ENCODE data around the gene ADAMTSL1.
A peak's percentile ranks its signal among the peaks of the same experiment; 100 is the strongest.

The ADAMTSL1 gene

DNA sequence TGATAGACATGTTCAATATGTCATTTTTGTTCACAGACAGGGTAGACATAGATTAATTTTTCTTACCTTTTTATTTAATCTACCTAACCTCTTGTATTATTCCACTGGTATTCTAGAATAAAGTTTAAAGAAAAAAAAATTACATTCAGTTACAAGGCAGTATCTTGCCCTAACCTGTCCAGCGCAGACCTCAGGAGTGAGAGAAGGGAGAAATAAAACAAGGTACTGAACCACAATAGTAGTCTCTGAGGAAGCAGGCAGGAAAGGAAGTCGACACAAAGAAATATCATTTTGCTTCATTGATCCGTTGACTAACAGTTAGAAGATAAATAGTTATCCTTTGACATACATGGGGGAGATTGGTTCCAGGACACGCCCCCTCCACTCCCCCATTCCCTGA, 12.5 kb upstream of the ADAMTSL1 start:
- POLR2A ChIA-PET, result no interaction called here
- TF ChIP-seq KLF16 (tag by site-specific recombination; IDR thresholded peaks at IDR 0.05) (no peak), ZSCAN16 (tag by site-specific recombination; IDR thresholded peaks at IDR 0.05) (no peak), KLF10 (tag by site-specific recombination; IDR thresholded peaks at IDR 0.05) (0 out of 2 replicates have a peak, but pooled peaks have one; percentile 26)
- TF ChIP-seq, protein P1, sequence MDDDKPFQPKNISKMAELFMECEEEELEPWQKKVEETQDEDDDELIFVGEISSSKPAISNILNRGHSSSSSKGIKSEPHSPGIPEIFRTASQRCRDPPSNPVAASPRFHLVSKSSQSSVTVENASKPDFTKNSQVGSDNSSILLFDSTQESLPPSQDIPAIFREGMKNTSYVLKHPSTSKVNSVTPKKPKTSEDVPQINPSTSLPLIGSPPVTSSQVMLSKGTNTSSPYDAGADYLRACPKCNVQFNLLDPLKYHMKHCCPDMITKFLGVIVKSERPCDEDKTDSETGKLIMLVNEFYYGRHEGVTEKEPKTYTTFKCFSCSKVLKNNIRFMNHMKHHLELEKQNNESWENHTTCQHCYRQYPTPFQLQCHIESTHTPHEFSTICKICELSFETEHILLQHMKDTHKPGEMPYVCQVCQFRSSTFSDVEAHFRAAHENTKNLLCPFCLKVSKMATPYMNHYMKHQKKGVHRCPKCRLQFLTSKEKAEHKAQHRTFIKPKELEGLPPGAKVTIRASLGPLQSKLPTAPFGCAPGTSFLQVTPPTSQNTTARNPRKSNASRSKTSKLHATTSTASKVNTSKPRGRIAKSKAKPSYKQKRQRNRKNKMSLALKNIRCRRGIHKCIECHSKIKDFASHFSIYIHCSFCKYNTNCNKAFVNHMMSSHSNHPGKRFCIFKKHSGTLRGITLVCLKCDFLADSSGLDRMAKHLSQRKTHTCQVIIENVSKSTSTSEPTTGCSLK (tag by site-specific recombination; IDR thresholded peaks at IDR 0.05), result no peak
- H3K4me1 ChIP-seq (ENCODE audit: control insufficient read depth, insufficient read depth, low read length), result 0 out of 2 replicates have a peak, but pooled peaks cover 2% of the 10 kb centered on the region
- no peak overlapping the region for H3K4me3 ChIP-seq (ENCODE audit: low read depth, low read length)
- H3K9me3 ChIP-seq (ENCODE audit: control insufficient read depth, insufficient read depth, low read depth, low read length), result no peaks in the 10 kb centered on the region
- no peaks in the 10 kb centered on the region for H3K36me3 ChIP-seq (ENCODE audit: control insufficient read depth in 2 of 2, insufficient read depth in 1 of 2, low read length in 2 of 2)
- H3K27ac ChIP-seq (ENCODE audit: extremely low read depth, low read depth, low read length), result no peak overlapping the region
- CTCF ChIA-PET, result no interaction called here

DNA sequence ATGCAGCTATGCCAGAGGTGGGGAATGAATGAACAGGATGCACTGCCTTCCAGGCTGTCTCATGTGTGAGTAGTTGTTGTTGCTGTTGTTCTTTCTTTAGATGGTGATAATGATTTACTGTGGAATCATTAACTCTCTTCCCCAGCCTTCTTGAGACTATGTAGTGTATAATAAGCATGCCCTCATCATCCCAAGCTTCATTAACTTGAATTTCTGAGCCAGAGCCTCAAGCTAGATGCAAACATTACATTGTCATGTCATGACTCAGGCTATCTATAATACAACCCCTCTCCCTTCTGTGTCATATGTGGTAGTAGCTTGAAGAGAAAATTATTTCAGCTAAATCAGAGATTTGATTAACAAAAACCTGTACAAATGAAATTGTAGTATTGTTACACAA, 10.0 kb upstream of the ADAMTSL1 start:
- ChIA-PET CTCF (interaction anchor here (0.6 to 2.3 kb wide), 2 partner anchors 21 to 242 kb away, joined by 3 to 15 read pairs; no protein-coding TSS in a partner anchor), POLR2A (no interaction called here)
- 0 out of 2 replicates have a peak, but pooled peaks cover 2% of the 10 kb centered on the region for H3K4me1 ChIP-seq (ENCODE audit: control insufficient read depth, insufficient read depth, low read length)
- no peak for TF ChIP-seq ZNF791 (tag by site-specific recombination; IDR thresholded peaks at IDR 0.05)
- no peak for TF ChIP-seq ZNF157 (tag by site-specific recombination; IDR thresholded peaks at IDR 0.05)
- TF ChIP-seq, protein P2, sequence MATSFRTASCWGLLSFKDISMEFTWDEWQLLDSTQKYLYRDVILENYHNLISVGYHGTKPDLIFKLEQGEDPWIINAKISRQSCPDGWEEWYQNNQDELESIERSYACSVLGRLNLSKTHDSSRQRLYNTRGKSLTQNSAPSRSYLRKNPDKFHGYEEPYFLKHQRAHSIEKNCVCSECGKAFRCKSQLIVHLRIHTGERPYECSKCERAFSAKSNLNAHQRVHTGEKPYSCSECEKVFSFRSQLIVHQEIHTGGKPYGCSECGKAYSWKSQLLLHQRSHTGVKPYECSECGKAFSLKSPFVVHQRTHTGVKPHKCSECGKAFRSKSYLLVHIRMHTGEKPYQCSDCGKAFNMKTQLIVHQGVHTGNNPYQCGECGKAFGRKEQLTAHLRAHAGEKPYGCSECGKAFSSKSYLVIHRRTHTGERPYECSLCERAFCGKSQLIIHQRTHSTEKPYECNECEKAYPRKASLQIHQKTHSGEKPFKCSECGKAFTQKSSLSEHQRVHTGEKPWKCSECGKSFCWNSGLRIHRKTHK (tag by site-specific recombination; IDR thresholded peaks at IDR 0.05), result no peak
- no peak for TF ChIP-seq ZNF112 (tag by site-specific recombination; IDR thresholded peaks at IDR 0.05)
- TF ChIP-seq ZNF2 (tag by site-specific recombination; IDR thresholded peaks at IDR 0.05), result no peak
- no peak for TF ChIP-seq ZNF473 (tag by site-specific recombination; IDR thresholded peaks at IDR 0.05)
- no peaks in the 10 kb centered on the region for H3K36me3 ChIP-seq (ENCODE audit: control insufficient read depth in 2 of 2, insufficient read depth in 1 of 2, low read length in 2 of 2)
- no peaks in the 10 kb centered on the region for H3K9me3 ChIP-seq (ENCODE audit: control insufficient read depth, insufficient read depth, low read depth, low read length)
- no peak overlapping the region for H3K27ac ChIP-seq (ENCODE audit: extremely low read depth, low read depth, low read length)
- H3K4me3 ChIP-seq (ENCODE audit: low read depth, low read length), result no peak overlapping the region

DNA sequence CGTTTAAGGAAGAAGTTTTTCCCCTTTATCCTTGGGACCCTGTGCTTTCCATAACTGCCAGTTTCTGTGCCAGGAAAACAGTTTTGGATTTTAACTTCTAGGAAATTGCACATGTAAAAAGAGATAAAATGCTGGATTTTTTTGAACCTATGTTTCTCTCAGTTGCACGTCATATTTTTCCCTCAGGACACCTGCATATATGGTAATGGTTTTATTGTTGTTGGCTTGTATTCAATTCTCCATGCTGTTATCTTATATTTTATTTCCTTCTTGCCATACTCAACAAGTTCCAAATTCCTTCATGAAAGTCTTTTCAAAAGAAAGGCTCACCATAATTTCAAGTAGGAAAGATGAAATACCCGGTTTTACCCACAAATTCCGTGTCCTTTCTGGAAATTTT, 7.9 kb upstream of the ADAMTSL1 start:
- no peak overlapping the region for H3K27ac ChIP-seq (ENCODE audit: extremely low read depth, low read depth, low read length)
- H3K4me3 ChIP-seq (ENCODE audit: low read depth, low read length), result no peak overlapping the region
- no peak for TF ChIP-seq WT1 (tag by site-specific recombination; IDR thresholded peaks at IDR 0.05)
- no peak for TF ChIP-seq ZNF660 (tag by site-specific recombination; IDR thresholded peaks at IDR 0.05)
- TF ChIP-seq, protein P3, sequence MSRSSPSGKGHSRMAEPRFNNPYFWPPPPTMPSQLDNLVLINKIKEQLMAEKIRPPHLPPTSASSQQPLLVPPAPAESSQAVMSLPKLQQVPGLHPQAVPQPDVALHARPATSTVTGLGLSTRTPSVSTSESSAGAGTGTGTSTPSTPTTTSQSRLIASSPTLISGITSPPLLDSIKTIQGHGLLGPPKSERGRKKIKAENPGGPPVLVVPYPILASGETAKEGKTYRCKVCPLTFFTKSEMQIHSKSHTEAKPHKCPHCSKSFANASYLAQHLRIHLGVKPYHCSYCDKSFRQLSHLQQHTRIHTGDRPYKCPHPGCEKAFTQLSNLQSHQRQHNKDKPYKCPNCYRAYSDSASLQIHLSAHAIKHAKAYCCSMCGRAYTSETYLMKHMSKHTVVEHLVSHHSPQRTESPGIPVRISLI (tag by site-specific recombination; IDR thresholded peaks at IDR 0.05), result no peak
- no peak for TF ChIP-seq ZNF169 (tag by site-specific recombination; IDR thresholded peaks at IDR 0.05)
- TF ChIP-seq ZFP69B (tag by site-specific recombination; IDR thresholded peaks at IDR 0.05), result no peak
- TF ChIP-seq, protein P4, sequence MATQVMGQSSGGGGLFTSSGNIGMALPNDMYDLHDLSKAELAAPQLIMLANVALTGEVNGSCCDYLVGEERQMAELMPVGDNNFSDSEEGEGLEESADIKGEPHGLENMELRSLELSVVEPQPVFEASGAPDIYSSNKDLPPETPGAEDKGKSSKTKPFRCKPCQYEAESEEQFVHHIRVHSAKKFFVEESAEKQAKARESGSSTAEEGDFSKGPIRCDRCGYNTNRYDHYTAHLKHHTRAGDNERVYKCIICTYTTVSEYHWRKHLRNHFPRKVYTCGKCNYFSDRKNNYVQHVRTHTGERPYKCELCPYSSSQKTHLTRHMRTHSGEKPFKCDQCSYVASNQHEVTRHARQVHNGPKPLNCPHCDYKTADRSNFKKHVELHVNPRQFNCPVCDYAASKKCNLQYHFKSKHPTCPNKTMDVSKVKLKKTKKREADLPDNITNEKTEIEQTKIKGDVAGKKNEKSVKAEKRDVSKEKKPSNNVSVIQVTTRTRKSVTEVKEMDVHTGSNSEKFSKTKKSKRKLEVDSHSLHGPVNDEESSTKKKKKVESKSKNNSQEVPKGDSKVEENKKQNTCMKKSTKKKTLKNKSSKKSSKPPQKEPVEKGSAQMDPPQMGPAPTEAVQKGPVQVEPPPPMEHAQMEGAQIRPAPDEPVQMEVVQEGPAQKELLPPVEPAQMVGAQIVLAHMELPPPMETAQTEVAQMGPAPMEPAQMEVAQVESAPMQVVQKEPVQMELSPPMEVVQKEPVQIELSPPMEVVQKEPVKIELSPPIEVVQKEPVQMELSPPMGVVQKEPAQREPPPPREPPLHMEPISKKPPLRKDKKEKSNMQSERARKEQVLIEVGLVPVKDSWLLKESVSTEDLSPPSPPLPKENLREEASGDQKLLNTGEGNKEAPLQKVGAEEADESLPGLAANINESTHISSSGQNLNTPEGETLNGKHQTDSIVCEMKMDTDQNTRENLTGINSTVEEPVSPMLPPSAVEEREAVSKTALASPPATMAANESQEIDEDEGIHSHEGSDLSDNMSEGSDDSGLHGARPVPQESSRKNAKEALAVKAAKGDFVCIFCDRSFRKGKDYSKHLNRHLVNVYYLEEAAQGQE (tag by site-specific recombination; IDR thresholded peaks at IDR 0.05), result no peak
- TF ChIP-seq, protein P5, sequence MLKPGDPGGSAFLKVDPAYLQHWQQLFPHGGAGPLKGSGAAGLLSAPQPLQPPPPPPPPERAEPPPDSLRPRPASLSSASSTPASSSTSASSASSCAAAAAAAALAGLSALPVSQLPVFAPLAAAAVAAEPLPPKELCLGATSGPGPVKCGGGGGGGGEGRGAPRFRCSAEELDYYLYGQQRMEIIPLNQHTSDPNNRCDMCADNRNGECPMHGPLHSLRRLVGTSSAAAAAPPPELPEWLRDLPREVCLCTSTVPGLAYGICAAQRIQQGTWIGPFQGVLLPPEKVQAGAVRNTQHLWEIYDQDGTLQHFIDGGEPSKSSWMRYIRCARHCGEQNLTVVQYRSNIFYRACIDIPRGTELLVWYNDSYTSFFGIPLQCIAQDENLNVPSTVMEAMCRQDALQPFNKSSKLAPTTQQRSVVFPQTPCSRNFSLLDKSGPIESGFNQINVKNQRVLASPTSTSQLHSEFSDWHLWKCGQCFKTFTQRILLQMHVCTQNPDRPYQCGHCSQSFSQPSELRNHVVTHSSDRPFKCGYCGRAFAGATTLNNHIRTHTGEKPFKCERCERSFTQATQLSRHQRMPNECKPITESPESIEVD (tag by site-specific recombination; IDR thresholded peaks at IDR 0.05), result peak; percentile 26; the same call in 1 of the 2 replicates
- H3K36me3 ChIP-seq (ENCODE audit: control insufficient read depth in 2 of 2, insufficient read depth in 1 of 2, low read length in 2 of 2), result no peaks in the 10 kb centered on the region
- 0 out of 2 replicates have a peak, but pooled peaks cover 2% of the 10 kb centered on the region for H3K4me1 ChIP-seq (ENCODE audit: control insufficient read depth, insufficient read depth, low read length)
- H3K9me3 ChIP-seq (ENCODE audit: control insufficient read depth, insufficient read depth, low read depth, low read length), result no peaks in the 10 kb centered on the region
- CTCF ChIA-PET, result no interaction called here
- POLR2A ChIA-PET, result no interaction called here
